K562 (cell line): Measurements from ENCODE around the gene KEL. TPM values are rescaled to one million over a fixed set of nuclear protein-coding genes. Genes with fewer than 3 reads are reported as not detected.

Experiments
- ARID3B ChIP-seq: fragments of 250-450 bp; sonication (Bioruptor Pico); IDR thresholded peaks from 2 replicates; pipeline ENCODE4 v1.4.0; 2020; ENCODE audit warnings: borderline replicate concordance
- BRF1 ChIP-seq: IDR thresholded peaks from 3 replicates; pipeline ENCODE4 v1.6.1; 2011; ENCODE audit warnings: borderline replicate concordance, mild to moderate bottlenecking; ENCODE audit not compliant: insufficient read length; ENCODE audit errors: extremely low read depth
- CEBPB ChIP-seq: fragments of 450-650 bp; IDR thresholded peaks from 2 replicates; pipeline ENCODE4 v1.6.1; 2016; ENCODE audit warnings: missing genetic modification characterization, missing compliant biosample characterization
- DNMT1 ChIP-seq: fragments of 450-650 bp; IDR thresholded peaks from 2 replicates; pipeline ENCODE4 v1.6.1; 2016; ENCODE audit warnings: antibody characterized with exemption, mild to moderate bottlenecking
- ETV6 ChIP-seq, 3 experiments: fragments of 150-350 bp in 1 of 3; sonication (generic) in 1 of 3; formaldehyde crosslinking in 1 of 3; IDR thresholded peaks; 2 replicates each; pipeline versions ENCODE4 v1.6.1 to v1.8.0; 2014 to 2022; ENCODE audit warnings: borderline replicate concordance in 2 of 3, low read depth in 2 of 3, antibody characterized with exemption in 1 of 3, low read length in 1 of 3, mild to moderate bottlenecking in 1 of 3, missing genetic modification reagents in 1 of 3
- HDAC1 ChIP-seq, 2 experiments: fragments of 450-650 bp; IDR thresholded peaks; 2 replicates each; pipeline ENCODE4 v1.6.1; 2016 to 2017; ENCODE audit warnings: inconsistent platforms in 1 of 2, mild to moderate bottlenecking in 1 of 2, moderate library complexity in 1 of 2
- HDGF ChIP-seq: fragments of 450-650 bp; IDR thresholded peaks from 2 replicates; pipeline ENCODE4 v1.6.1; 2016
- MAFF ChIP-seq: IDR thresholded peaks from 2 replicates; pipeline ENCODE4 v1.6.1; 2012; ENCODE audit warnings: low read length, improper control_type of control experiment
- MAZ ChIP-seq, 2 experiments: fragments of 450-650 bp in 1 of 2; sonication (generic) in 1 of 2; formaldehyde crosslinking; IDR thresholded peaks in 1 of 2; conservative IDR thresholded peaks in 1 of 2; 2 replicates each; pipeline versions ENCODE4 v1.4.0 to v1.5.0; 2020; ENCODE audit warnings: mild to moderate bottlenecking in 1 of 2, missing genetic modification reagents in 1 of 2
- MCM3 ChIP-seq: fragments of 450-650 bp; IDR thresholded peaks from 2 replicates; pipeline ENCODE4 v1.6.1; 2016
- RAD21 ChIP-seq, 2 experiments: fragments of 250-450 bp in 1 of 2; fragments of 450-650 bp in 1 of 2; sonication (Bioruptor Pico) in 1 of 2; formaldehyde crosslinking in 1 of 2; IDR thresholded peaks in 1 of 2; conservative IDR thresholded peaks in 1 of 2; 2 replicates each; pipeline versions ENCODE4 v1.4.0 to v1.8.0; 2020 to 2022; ENCODE audit warnings: mild to moderate bottlenecking in 2 of 2, moderate library complexity in 1 of 2
- RBM34 ChIP-seq: fragments of 200-400 bp; formaldehyde crosslinking; IDR thresholded peaks from 2 replicates; pipeline ENCODE4 v1.6.1; 2018; ENCODE audit warnings: low read length, borderline replicate concordance; ENCODE audit not compliant: insufficient read depth
- SAFB2 ChIP-seq: fragments of 200-400 bp; formaldehyde crosslinking; IDR thresholded peaks from 2 replicates; pipeline ENCODE4 v1.6.1; 2018; ENCODE audit warnings: borderline replicate concordance, low read length, low read depth, moderate library complexity; ENCODE audit not compliant: severe bottlenecking
- TBP ChIP-seq: optimal IDR thresholded peaks from 2 replicates; pipeline ENCODE3; 2011; ENCODE audit warnings: low read depth, low read length, improper control_type of control experiment
- TCF15 ChIP-seq: fragments of 250-450 bp; sonication (Bioruptor Pico); IDR thresholded peaks from 2 replicates; pipeline ENCODE4 v1.8.0; 2022; ENCODE audit warnings: moderate library complexity, mild to moderate bottlenecking, inconsistent platforms
- THRAP3 ChIP-seq: fragments of 450-650 bp; IDR thresholded peaks from 2 replicates; pipeline ENCODE4 v1.6.1; 2016; ENCODE audit warnings: mild to moderate bottlenecking, inconsistent platforms, borderline replicate concordance
- TRIM28 ChIP-seq: fragments of 450-650 bp; IDR thresholded peaks from 2 replicates; pipeline ENCODE4 v1.6.1; 2017
- ZBTB5 ChIP-seq: fragments of 450-650 bp; IDR thresholded peaks from 2 replicates; pipeline ENCODE4 v1.6.1; 2017; ENCODE audit warnings: antibody characterized with exemption
- ZEB2 ChIP-seq: fragments of 450-650 bp; IDR thresholded peaks from 2 replicates; pipeline ENCODE4 v1.6.1; 2016
- ZNF77 ChIP-seq: fragments of 250-450 bp; sonication (Bioruptor Pico); IDR thresholded peaks from 2 replicates; pipeline ENCODE4 v1.5.0; 2020
- ZNF780A ChIP-seq: fragments of 250-450 bp; sonication (Bioruptor Pico); IDR thresholded peaks from 2 replicates; pipeline ENCODE4 v1.5.0; 2021; ENCODE audit warnings: mild to moderate bottlenecking
- ZNF785 ChIP-seq: fragments of 250-450 bp; sonication (Bioruptor Pico); IDR thresholded peaks from 2 replicates; pipeline ENCODE4 v1.4.0; 2020; ENCODE audit warnings: mild to moderate bottlenecking
- polyA plus RNA-seq, 8 experiments: library from polyadenylated mRNA; depleted of rRNA in 4 of 8; stranded (reverse) in 5 of 8; unstranded in 3 of 8; fragments of >200 nt; fragmentation: Nextera tagmentation in 2 of 8; fragmentation: Illumina TruSeq in 1 of 8; extraction: Ambion mirVana in 2 of 8; extraction: Trizol in 1 of 8; gene quantifications; 2 replicates each; pipeline versions ENCODE4 v1.2.1 to v1.2.3, GENCODE V29; 2011 to 2014; ENCODE audit warnings: inconsistent platforms in 1 of 8, missing spikeins in 1 of 8
- total RNA-seq, 7 experiments: library from RNA; depleted of rRNA in 6 of 7; stranded (reverse); fragments of >200 nt in 6 of 7; fragmentation: Illumina TruSeq in 2 of 7; extraction: Trizol in 2 of 7; gene quantifications; 2 replicates each; pipeline versions ENCODE4 v1.2.1 to v1.2.3, GENCODE V29; 2011 to 2021; ENCODE audit warnings: low replicate concordance in 1 of 7
- TF ChIP-seq, protein P1 (sequence below), 2 experiments: fragments of 450-650 bp in 1 of 2; sonication (generic) in 1 of 2; formaldehyde crosslinking; conservative IDR thresholded peaks; 2 replicates each; pipeline versions ENCODE4 v1.4.0 to v1.8.1; 2020 to 2022; ENCODE audit warnings: mild to moderate bottlenecking in 1 of 2, missing genetic modification reagents in 1 of 2

Gene KEL
- total and polyA plus RNA-seq, 9 of the 15 experiments (the other 6 are each of a cell fraction or from before 2014, with no cell fraction given) = 9.0 to 47.4 (median 22.2) TPM

- TF ChIP-seq ARID3B (CRISPR knock-in tag) (no peak), HDAC1 (IDR thresholded peaks at IDR 0.05) (peak in 1 of 2 experiments; percentile 78; a peak in 2 of 4 replicates), SAFB2 (no peak), ETV6 (IDR thresholded peaks at IDR 0.05; ENCODE audit: borderline replicate concordance in 1 of 2, low read depth in 2 of 2, low read length in 1 of 2) (no peak), ETV6 (CRISPR knock-in tag; IDR thresholded peaks at IDR 0.05; ENCODE audit: borderline replicate concordance) (no peak), DNMT1 (no peak), RAD21 (CRISPR knock-in tag; conservative IDR thresholded peaks at IDR 0.05 in 1 of 2, IDR thresholded peaks at IDR 0.05 in 1 of 2) (no peak; a peak in 1 of 4 replicates), TCF15 (no peak), ZBTB5 (no peak), TBP (no peak), THRAP3 (no peak), TRIM28 (peak; percentile 39; the same call in 1 of the 2 replicates), MAZ (CRISPR knock-in tag; conservative IDR thresholded peaks at IDR 0.05 in 1 of 2, IDR thresholded peaks at IDR 0.05 in 1 of 2) (no peak; a peak in 1 of 4 replicates), BRF1 (no peak), ZNF780A (CRISPR knock-in tag) (no peak), ZNF785 (CRISPR knock-in tag) (no peak), MAFF (no peak; the same call in 1 of the 2 replicates), CEBPB (tag) (no peak), RBM34 (no peak), MCM3 (no peak), ZEB2 (peak; percentile 81), ZNF77 (CRISPR knock-in tag) (no peak), HDGF (no peak)
- TF ChIP-seq, protein P1, sequence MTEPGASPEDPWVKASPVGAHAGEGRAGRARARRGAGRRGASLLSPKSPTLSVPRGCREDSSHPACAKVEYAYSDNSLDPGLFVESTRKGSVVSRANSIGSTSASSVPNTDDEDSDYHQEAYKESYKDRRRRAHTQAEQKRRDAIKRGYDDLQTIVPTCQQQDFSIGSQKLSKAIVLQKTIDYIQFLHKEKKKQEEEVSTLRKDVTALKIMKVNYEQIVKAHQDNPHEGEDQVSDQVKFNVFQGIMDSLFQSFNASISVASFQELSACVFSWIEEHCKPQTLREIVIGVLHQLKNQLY (CRISPR knock-in tag; conservative IDR thresholded peaks at IDR 0.05) = no peak
These were observed 2.5 kb upstream of the KEL start (continued) for GRCh38 chr7:142964502-142965246.
